HG03060 (cell line): ENCODE measurements around the gene EYA2.

Source experiments
- ATAC-seq: cut with Tn5 transposase; IDR thresholded peaks from one replicate; pipeline ENCODE4 v1.9.1; 2021; ENCODE audit warnings: low read depth, moderate number of reproducible peaks; ENCODE audit not compliant: unreplicated experiment

Gene EYA2

DNA sequence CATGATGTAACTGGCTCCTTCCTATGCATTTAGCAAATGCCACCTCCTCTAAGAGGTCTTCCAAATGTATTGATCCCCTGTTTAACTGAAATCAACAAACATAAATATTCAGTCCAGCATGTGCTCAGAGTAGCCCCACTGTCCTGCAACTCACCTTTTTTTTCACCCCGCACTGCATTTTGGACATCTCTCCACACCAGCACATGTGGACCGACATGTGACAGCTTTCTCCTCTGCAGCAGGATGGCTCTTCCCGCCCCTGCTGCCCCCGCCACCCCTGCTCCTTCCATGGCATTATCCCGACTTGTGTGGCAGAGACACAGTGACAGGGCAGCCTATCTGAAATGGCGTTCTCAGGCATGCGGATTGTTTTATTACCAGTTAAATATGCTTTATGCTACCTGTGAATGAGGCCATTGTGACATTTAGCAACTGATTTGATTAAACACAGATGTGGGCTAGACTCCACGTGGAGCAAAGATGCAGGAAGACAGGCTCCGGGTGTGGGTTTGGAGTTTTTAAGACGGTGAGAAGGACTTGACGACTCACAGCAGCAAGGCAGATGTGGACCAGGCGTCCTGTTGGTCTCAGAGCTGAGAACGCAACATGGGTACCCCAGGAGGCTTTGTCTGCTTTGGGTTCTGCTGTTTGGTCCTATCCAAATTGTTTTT, 161.2 kb downstream of the EYA2 start:
- ATAC-seq, result no peak

DNA sequence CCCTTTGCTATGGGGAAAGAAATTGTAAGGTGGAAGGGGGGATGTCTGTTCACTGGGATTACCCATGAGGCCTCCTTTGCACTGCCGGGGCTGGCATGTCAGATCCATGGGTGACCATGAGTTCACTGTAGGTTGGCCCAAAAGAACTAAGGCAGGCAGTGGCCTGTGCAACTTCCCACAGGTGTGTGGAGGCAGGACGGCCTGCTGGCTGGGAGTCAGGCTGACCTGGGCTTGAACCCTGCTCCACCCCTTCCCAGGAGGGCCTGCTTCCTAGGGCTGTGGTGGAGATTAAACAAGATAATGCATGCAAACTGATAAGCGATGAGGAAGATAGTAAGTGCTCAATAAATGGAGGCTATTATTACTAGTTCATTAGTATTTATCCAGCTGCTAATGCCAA, 163.0 kb downstream of the EYA2 start:
- no peak for ATAC-seq

DNA sequence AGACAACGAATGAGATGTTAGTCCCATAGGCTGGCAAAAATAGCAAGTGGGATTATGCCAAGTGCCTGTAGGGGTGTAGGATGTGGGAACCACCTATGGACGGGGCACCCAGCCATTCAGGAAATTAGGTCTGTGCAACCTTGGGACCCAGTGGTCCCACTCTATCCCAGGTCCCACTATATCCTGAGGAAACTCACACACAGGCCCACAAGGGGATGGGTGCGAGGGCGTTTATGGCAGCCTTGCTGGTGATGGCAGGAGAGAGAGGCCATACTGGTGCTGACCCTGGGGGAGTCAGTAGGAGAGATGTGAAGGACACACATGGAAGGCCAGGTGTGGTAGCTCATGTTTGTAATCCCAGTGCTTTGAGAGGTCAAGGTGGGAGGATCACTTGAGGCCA, 163.6 kb downstream of the EYA2 start:
- ATAC-seq, result no peak

DNA sequence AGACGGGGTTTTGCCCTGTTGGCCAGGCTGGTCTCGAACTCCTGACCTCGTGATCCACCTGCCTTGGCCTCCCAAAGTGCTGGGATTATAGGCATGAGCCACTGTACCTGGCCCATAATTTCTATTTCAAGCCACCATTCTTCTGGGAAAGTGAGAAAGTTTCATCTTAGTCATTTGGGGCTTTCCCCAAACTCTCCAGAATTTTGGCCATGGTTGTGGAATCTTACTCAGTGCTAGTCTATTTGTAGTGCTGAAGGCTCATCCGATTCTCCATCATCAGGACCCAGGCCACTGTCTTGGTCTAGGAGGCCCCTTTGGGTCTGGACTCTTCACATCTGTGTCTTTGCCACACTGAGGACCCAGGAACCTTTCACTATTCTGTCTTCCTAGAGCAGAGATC, 164.9 kb downstream of the EYA2 start:
- ATAC-seq, result no peak

DNA sequence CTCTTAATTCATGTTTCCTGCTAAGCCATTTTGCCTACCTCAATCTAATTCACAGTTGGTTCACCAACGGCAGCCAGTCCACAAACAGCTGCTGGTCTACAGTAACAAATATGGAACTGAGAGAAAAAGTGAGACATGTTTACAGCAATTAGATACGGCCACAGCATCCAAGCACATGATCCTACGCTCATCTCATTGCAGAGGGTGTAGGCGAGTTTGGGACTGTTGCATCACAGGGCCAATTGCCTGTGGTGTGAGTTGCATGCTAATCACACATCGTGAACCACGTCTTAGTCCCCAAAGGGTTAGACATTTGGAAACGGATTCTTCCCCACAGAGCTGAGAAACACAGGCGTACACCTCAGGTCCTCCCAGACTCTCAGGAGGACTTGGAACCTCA, 166.9 kb downstream of the EYA2 start:
- ATAC-seq, result no peak

DNA sequence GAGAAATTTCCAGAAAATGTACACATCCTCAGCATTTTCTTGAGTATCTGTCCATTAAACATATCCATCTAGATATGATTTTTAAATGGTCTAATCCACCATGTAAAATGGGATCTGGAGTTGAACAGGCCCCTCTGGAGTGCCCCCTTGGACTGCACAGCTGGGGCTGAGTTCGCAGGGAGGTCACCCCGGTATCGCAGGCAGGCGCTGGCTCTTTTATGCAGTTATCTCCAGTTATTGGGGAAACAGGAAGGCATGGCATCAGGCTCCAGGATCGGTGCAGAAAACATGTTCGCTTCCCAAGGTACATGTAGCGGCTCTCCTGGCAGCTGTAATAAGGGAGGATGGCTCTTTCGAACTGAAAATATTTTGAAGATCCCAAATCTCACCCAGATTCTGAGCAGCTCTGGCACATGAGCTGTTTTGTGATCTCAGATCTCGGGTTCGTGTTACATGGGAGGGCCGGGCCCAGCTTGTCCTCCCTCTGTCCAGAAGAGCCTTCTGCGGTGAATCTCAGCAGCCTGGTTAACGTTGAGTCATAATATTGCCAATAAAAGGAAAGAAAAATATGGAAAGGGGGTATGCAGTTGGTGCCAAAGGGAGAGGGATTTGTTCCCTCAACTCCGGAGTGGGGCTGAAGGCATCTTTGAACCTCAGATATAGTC, 167.7 kb downstream of the EYA2 start:
- no peak for ATAC-seq

DNA sequence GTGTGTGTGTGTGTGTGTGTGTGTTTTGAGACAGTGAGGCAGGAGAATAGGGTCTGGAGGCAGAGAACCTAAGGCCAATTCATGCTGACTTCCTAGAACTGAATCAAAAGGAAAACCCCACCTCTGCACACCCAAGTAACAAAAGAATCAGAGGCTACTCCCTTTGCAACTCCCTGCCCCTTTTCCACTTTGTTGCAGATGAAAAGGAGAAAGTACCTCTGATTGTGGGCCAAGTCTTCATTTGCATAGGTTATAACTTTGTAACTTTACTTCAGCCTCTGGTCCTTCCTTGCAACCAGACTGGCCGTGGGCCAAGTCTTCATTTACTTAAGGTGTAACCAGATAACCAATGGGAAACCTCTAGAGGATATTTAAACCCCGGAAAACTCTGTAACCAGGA, 168.8 kb downstream of the EYA2 start:
- no peak for ATAC-seq

DNA sequence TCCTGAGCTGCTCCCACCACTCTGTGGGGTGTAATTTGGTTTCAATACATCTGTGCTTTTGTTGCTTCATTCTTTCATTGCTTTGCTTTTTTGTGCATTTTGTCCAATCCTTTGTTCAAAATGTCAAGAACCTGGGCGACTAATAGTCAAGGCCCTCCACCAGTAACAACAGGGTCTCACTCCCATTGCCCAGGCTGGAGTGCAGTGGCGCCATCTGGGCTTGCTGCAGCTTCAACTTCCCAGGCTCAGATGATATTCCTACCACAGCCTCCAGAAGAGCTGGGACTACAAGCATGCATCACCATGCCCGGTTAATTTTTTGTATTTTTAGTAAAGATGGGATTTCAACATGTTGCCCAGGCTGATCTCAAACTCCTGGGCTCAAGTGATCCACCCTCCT, 169.2 kb downstream of the EYA2 start:
- ATAC-seq, result no peak

DNA sequence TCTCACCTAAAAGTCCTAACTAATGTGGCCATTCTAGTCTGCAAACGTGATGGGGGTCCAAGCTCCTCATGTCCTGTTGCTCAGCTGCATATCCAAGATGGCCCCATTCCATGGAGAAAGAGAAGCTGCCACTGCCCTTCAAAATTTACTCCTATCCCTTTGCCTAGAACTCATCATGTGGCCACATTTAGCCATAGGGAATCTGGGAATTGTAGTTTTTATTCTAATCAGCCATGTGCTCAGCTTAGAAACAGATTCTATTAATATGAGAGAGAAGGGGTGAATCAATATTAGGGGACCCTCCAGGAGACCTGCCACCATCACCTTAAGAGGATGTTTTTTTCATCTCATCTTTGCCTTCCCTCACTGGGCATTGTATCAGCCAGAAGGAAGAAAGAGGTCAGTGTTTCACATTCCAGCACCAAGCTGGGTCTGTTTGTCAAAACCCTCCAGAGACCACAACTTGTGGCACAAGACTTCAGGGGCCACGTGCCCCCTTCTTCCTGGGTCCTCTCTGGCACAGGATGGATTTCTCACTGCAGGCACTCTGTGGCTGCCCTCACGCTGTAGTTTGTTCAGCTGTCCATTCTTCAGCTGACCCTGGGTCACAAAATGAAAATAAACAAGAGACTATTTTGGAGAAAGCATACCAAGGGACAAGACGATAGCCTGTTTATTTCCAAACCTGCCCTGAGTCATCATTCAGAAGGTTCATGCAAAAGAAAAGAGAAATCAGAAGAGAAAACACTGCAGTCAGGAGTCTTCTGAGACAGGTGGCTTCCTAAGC, 172.0 kb downstream of the EYA2 start:
- ATAC-seq, result no peak

DNA sequence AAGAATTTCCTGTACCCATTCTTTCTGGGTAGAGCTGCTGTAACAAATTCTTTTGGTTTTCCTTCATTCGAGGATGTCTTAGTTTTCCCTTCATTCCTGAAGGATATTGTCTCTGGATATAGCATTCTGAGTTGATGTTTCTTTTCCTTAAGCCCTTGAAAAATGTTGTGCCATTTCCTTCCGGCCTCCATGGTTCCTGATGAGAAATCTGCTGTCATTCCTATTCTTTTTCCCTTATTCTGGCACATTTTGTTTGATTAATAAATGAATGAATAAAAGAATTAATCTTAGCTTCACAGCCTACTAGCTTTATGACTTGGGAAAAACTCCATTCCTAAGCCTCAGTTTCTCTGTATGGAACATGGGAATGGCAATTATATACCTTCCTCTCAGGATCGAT, 173.1 kb downstream of the EYA2 start:
- ATAC-seq, result no peak

DNA sequence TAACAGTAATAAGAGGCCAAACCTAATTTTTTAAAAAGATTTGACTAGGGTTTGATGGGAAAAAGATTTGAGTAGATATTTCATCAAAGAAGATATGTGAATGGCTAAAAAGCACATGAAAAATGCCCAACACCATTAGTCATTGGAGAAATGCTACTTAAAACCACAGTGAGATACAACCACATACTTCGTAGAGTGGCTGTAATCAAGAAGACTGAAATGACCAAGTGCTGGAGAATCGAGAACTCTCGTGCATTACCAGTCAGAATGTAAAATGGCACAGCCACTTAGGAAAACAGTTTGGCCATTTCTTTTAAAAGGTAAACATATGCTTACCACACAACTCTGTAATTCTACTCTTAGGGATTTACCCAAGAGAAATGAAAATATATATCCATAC, 175.5 kb downstream of the EYA2 start:
- ATAC-seq, result no peak

DNA sequence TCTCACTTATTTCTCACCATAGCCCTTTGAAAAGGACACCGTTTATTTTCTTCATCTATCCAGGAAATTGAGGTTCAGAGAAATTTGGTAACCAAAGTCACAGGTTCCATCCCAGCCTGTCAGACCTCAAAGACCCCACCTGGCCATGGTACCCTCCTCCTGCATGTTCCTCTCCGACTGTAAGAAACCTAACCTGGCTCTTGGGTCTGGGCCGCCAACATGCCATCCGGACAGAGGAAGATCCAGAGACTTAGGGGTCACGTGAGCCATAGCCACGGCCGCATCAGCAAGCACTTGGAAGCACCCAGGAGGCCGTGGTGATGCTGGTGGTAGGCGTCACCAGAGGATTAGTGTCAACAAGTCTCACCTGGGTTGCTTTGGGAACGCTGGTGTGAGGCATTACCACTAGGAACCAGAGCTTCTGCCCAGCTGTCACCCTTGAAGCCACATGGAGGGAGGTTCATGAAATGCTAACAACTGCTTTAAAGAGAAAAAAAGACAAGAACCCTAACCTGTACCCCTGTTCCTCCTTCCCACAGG, 177.1 kb downstream of the EYA2 start:
- ATAC-seq, result no peak

DNA sequence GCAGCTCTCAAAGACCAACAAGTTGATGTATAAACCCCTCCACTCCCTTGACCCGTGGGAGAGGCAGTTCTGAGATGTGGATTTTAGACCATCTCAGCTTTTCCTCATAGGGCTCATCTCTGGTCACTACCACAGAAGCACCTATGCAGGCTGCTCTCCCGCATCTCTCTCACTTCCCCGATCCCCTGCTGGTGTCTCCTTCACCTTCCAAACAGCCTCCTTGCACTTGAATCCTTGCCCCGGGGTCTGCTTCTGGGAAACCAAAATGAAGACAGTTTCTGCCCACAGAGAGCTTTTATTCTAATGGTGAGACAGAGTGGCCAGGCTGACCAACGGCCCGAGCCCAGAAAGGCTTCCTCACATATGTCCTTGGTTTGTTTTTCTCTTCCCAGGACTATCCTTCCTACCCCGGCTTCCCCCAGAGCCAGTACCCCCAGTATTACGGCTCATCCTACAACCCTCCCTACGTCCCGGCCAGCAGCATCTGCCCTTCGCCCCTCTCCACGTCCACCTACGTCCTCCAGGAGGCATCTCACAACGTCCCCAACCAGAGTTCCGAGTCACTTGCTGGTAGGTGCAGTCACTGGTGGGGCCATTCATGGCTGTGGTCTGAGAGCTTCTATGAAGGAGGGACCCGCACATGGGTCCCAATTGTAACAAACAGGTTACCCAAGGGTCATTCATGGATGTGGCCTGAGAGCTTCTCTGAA, 179.3 kb downstream of the EYA2 start:
- no peak for ATAC-seq

DNA sequence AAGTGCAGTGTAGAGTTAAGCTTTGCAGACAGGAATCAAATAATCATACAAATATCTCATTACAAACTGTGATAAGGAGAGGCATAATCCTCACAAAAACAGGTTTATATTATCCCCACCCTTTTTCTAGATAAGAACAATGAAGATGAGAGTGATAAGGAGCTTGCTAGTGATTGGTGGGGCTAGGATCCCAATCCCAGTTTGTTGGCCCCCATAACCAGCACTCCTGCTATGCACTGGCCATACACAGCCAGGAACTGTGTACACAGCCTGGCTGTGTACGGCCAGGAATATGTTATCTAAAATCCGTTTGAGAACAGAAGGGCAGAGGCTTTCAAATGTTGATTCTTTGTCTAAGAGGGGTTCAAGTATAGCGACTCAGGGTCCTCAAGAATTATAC, 180.6 kb downstream of the EYA2 start:
- ATAC-seq, result no peak

DNA sequence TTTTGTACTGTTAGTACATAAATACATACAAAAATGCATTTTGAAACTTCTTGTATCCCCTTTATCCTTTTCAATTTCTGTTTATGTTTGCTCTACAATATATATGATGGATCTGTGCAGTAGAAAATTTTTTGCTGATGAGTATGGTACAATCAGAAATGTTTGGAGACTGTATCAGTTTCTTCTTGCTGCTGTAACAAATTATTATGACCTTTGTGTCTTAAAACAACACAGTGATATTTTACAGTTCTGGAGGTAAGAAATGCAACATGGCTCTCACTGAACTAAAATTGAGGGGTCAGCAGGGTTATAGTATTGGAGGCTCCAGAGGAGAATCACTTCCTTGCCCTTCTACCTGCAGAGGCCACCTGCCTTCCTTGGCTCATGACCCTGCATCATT, 184.4 kb downstream of the EYA2 start:
- no peak for ATAC-seq

DNA sequence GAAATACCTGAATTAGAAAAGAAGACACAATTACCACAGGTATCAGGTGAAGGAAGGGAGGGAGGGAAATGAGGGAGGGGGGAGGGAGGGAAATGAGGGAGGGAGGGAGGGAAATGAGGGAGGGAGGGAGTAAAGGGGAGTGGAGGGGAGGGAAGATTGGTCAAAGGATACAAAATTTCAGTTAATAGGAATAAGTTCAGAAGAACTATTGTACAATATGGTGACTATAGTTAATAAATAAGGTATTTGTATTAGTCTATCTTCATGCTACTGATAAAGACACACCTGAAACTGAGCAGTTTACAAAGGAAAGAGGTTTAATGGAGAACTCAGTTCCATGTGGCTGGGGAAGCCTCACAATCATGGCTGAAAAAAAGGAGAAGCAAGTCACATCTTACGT, 185.7 kb downstream of the EYA2 start:
- no peak for ATAC-seq

DNA sequence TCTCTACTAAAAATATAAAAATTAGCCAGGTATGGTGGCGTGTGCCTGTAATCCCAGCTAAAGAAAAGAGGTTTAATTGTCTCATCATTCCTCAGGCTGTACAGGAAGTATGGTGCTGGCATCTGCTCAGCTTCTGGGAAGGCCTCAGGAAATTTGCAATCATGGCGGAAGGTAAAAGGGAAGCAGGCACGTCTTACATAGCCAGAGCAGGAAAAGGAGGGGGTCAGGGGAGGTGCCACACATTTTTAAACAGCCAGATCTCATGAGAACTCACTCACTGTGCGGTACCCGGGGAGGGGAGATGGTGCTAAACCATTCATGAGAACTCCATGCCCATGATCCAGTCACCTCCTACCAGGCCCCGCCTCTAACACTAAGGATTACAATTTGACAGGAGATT, 191.7 kb downstream of the EYA2 start:
- no peak for ATAC-seq

DNA sequence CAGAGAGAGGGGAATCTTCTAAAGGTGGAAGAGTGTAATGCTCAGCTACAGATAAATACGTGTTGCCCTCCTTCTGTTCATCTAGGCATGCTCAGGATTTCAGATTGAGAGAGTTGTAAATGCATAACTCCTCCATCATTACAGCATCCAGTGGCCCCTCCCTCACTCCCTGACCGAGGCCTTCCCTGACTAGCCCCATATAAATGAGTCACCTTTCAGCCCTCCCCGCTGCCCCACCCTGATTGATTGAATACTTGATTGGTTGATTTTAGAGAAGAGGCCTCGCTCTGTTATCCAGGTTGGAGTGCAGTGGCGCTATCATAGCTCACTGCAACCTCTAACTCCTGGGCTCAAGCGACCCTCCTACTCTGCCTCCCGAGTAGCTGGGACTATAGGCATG, 193.7 kb downstream of the EYA2 start:
- ATAC-seq, result no peak

DNA sequence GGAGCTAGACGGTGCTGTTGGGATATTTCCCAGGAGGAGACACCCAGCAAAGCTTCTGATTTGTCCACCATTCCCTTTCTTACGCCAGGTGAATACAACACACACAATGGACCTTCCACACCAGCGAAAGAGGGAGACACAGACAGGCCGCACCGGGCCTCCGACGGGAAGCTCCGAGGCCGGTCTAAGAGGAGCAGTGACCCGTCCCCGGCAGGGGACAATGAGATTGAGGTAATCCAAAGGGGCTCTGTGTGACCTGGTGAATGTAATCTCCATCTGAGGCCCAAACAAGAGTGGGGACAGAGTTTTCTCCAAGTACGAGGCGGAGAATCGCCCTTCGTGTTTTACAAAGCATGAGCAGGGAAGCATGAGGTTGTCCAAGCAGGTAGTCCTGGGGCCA, 194.5 kb downstream of the EYA2 start:
- no peak for ATAC-seq

DNA sequence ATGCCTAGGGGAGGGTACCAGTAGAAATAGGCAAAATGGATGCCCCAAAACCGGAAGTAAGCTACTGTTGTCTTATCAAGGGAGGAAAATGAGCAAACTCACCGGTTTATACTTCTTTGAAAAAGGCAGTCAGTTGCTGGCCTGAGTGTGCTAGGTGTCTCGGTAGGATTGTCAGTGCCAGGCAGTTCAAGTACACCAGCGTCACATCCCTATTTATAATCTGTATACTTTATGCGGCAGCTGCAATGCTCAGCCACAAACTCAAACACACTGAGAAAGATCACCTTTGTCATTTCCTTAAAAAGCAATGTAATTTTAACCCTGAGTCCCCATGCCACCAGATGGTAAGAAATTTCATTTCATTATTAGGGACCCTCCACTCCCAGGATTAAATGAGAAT, 196.2 kb downstream of the EYA2 start:
- no peak for ATAC-seq
